A549 (cell line): ENCODE results near the gene RNF175. TPM values are rescaled to one million over a fixed set of nuclear protein-coding genes. Genes with fewer than 3 reads are reported as not detected.

Experiments used
- ATAC-seq, 2 experiments: fragments of 200-7000 bp in 1 of 2; fragments of >200 bp in 1 of 2; cut with Nextera tagmentation in 1 of 2; cut with Tn5 transposase in 1 of 2; 3 replicates each; pipeline versions ENCODE4 v1.8.0 to v1.9.1; 2018 to 2020; ENCODE audit warnings: mild to moderate bottlenecking in 1 of 2, moderate library complexity in 1 of 2
- CTCF ChIA-PET: fragments of 300-600 bp; sonication (Branson Sonifier 250); formaldehyde crosslinking; extraction: SDS; loops from one replicate; lab custom pipeline; 2021; ENCODE audit warnings: antibody characterized with exemption, inconsistent platforms; lab: Yijun Ruan, JAX
- POLR2A ChIA-PET: fragments of 350-600 bp; formaldehyde crosslinking; extraction: SDS; loops from one replicate; lab custom pipeline; 2021; ENCODE audit warnings: antibody characterized with exemption, inconsistent platforms; lab: Yijun Ruan, JAX
- DNase-seq, 2 experiments: peaks; one replicate each; pipeline versions ENCODE4 v3.0.0 to v3.0.0-alpha.2; 2011 to 2016; ENCODE audit warnings: low read depth in 1 of 2, low spot score in 1 of 2
- FAIRE-seq: peaks from 2 replicates; lab custom pipeline; 2011; peaks lifted over from hg19 to GRCh38; lab: Jason Lieb, UNC
- H3K27ac ChIP-seq, 2 experiments: fragments of >200 bp; sonication (Bioruptor Twin); formaldehyde crosslinking; 3 replicates each; pipeline ENCODE4 v1.5.1; 2016 to 2017
- H3K4me1 ChIP-seq: fragments of >200 bp; sonication (Bioruptor Twin); formaldehyde crosslinking; 3 replicates; pipeline ENCODE4 v1.6.1; 2016
- H3K4me2 ChIP-seq: fragments of >200 bp; sonication (Bioruptor Twin); formaldehyde crosslinking; 3 replicates; pipeline ENCODE4 v1.6.1; 2016
- H3K4me3 ChIP-seq: fragments of >200 bp; sonication (Bioruptor Twin); formaldehyde crosslinking; 3 replicates; pipeline ENCODE4 v1.5.1; 2016
- H3K9me3 ChIP-seq: fragments of >200 bp; sonication (Bioruptor Twin); formaldehyde crosslinking; 3 replicates; pipeline ENCODE4 v1.6.1; 2016
- BHLHE40 ChIP-seq: IDR thresholded peaks from 2 replicates; pipeline ENCODE4 v1.6.1; 2012; ENCODE audit warnings: low read depth, low read length, inconsistent platforms
- CBX2 ChIP-seq: fragments of 200-600 bp; sonication (generic); IDR thresholded peaks from 2 replicates; pipeline ENCODE4 v1.6.1; 2016; ENCODE audit warnings: low read depth, mild to moderate bottlenecking, borderline replicate concordance
- CEBPB ChIP-seq, 2 experiments: fragments of >200 bp in 1 of 2; sonication (Bioruptor Twin) in 1 of 2; formaldehyde crosslinking in 1 of 2; IDR thresholded peaks; 2 replicates each; pipeline ENCODE4 v1.6.1; 2012 to 2016
- EP300 ChIP-seq, 2 experiments: fragments of >200 bp; sonication (Bioruptor Twin); formaldehyde crosslinking; IDR thresholded peaks; 2 replicates in 1 of 2; 3 replicates in 1 of 2; pipeline ENCODE4 v1.6.1; 2016 to 2017
- FOSB ChIP-seq: fragments of 250-450 bp; sonication (Bioruptor Pico); IDR thresholded peaks from 2 replicates; pipeline ENCODE4 v1.5.0; 2020; ENCODE audit warnings: mild to moderate bottlenecking, moderate library complexity
- GATA3 ChIP-seq: IDR thresholded peaks from 2 replicates; pipeline ENCODE4 v1.6.1; 2012; ENCODE audit warnings: borderline replicate concordance
- HDAC2 ChIP-seq: fragments of 200-600 bp; sonication (generic); IDR thresholded peaks from 2 replicates; pipeline ENCODE4 v1.6.1; 2016
- HOXB13 ChIP-seq: fragments of 250-450 bp; sonication (Bioruptor Pico); IDR thresholded peaks from 2 replicates; pipeline ENCODE4 v1.5.0; 2020; ENCODE audit warnings: low read depth, mild to moderate bottlenecking, moderate library complexity
- JUN ChIP-seq, 2 experiments: fragments of >200 bp; sonication (Bioruptor Twin); formaldehyde crosslinking; IDR thresholded peaks; 2 replicates in 1 of 2; 3 replicates in 1 of 2; pipeline ENCODE4 v1.6.1; 2016 to 2017
- KDM1A ChIP-seq: fragments of 200-600 bp; sonication (generic); IDR thresholded peaks from 2 replicates; pipeline ENCODE4 v1.6.1; 2016; ENCODE audit warnings: low read depth, mild to moderate bottlenecking
- MAFK ChIP-seq: fragments of 450-650 bp; IDR thresholded peaks from 2 replicates; pipeline ENCODE4 v1.6.1; 2014; ENCODE audit not compliant: partially characterized antibody
- NFE2L2 ChIP-seq: fragments of 150-350 bp; conservative IDR thresholded peaks from 2 replicates; pipeline ENCODE4 v1.6.1; 2014; ENCODE audit warnings: low read length
- NPAS2 ChIP-seq: fragments of 250-450 bp; sonication (Bioruptor Pico); IDR thresholded peaks from 2 replicates; pipeline ENCODE4 v1.8.0; 2022; ENCODE audit warnings: mild to moderate bottlenecking, moderate library complexity, borderline replicate concordance
- PHF8 ChIP-seq: fragments of 200-600 bp; sonication (generic); IDR thresholded peaks from 2 replicates; pipeline ENCODE4 v1.6.1; 2016; ENCODE audit warnings: low read depth, mild to moderate bottlenecking, antibody characterized with exemption, moderate library complexity, borderline replicate concordance
- POLR2A ChIP-seq: IDR thresholded peaks from 2 replicates; pipeline ENCODE4 v1.6.1; 2012; ENCODE audit warnings: mild to moderate bottlenecking, low read length
- RARB ChIP-seq: fragments of 250-450 bp; sonication (Bioruptor Pico); IDR thresholded peaks from 2 replicates; pipeline ENCODE4 v1.8.0; 2021; ENCODE audit warnings: mild to moderate bottlenecking, moderate library complexity
- RFX5 ChIP-seq: fragments of 450-650 bp; IDR thresholded peaks from 2 replicates; pipeline ENCODE4 v1.7.1; 2014; ENCODE audit warnings: antibody characterized with exemption, mild to moderate bottlenecking, moderate library complexity
- TP53 ChIP-seq: fragments of 250-450 bp; sonication (Bioruptor Pico); IDR thresholded peaks from 2 replicates; pipeline ENCODE4 v1.5.0; 2021; ENCODE audit warnings: mild to moderate bottlenecking, moderate library complexity
- ZC3H11A ChIP-seq: fragments of 450-650 bp; IDR thresholded peaks from 2 replicates; pipeline ENCODE4 v1.6.1; 2014; ENCODE audit warnings: antibody characterized with exemption, mild to moderate bottlenecking
- ZNF302 ChIP-seq: fragments of 250-450 bp; sonication (Bioruptor Pico); IDR thresholded peaks from 2 replicates; pipeline ENCODE4 v1.9.0; 2021; ENCODE audit warnings: inconsistent platforms, mild to moderate bottlenecking, moderate library complexity
- ZSCAN20 ChIP-seq: fragments of 250-450 bp; sonication (Bioruptor Pico); IDR thresholded peaks from 2 replicates; pipeline ENCODE4 v1.8.0; 2022; ENCODE audit warnings: mild to moderate bottlenecking, moderate library complexity
- WGBS: methylation state at CpG from one replicate; pipeline ENCODE4 v1.1.6; 2017; ENCODE audit errors: missing lambda C conversion rate; 5-methylcytosine and 5-hydroxymethylcytosine counted together
- polyA plus RNA-seq, 4 experiments: library from polyadenylated mRNA; depleted of rRNA in 3 of 4; stranded (reverse); fragments of >200 nt; fragmentation: RNase III in 1 of 4; extraction: RNeasy Plus Mini Kit Qiagen cat#74134 plus additional on column Dnase treatment in 1 of 4; gene quantifications; 2 replicates in 3 of 4; 3 replicates in 1 of 4; pipeline ENCODE4 v1.2.3, GENCODE V29; 2011 to 2017
- TF ChIP-seq, protein P1 (sequence below): fragments of >200 bp; sonication (Bioruptor Twin); formaldehyde crosslinking; IDR thresholded peaks from 2 replicates; pipeline ENCODE4 v1.6.1; 2016
- TF ChIP-seq, protein P2 (sequence below): IDR thresholded peaks from 2 replicates; pipeline ENCODE4 v1.6.1; 2012
- TF ChIP-seq, protein P3 (sequence below): fragments of >200 bp; sonication (Bioruptor Twin); formaldehyde crosslinking; IDR thresholded peaks from 3 replicates; pipeline ENCODE4 v1.6.1; 2016

Gene RNF175
- polyA plus RNA-seq, 2 of the 4 experiments (the other 2 are of a cell fraction) = not detected

DNA sequence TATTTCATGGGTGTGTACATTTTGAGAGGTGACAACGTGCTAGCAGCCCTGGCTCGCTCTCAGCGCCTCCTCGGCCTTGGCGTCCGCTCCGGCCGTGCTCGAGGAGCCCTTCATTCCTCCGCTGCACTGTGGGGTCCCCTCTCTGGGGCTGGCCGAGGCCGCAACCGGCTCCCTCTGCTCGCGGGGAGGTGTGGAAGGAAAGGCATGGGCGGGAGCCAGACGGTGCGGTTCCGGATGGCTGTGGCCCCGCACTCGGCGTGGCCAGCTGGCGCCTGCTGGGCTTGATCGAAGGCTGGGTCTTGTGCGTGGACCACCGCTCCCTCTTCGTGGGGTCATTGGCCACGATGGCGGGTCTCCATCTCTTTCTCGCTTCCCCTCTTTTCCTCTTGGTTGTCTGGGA is 46.2 kb upstream of the RNF175 start:
- H3K4me3 ChIP-seq = no peak overlapping the region
- no peak for FAIRE-seq
- no peak for DNase-seq
- no peak overlapping the region for H3K27ac ChIP-seq
- H3K9me3 ChIP-seq = no peaks in the 10 kb centered on the region
- H3K4me1 ChIP-seq = no peaks in the 10 kb centered on the region
- ATAC-seq = no peak
- ChIA-PET POLR2A (no interaction called here), CTCF (no interaction called here)
- no peak for TF ChIP-seq GATA3
- TF ChIP-seq, protein P1, sequence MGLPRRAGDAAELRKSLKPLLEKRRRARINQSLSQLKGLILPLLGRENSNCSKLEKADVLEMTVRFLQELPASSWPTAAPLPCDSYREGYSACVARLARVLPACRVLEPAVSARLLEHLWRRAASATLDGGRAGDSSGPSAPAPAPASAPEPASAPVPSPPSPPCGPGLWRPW = no peak
- TF ChIP-seq PHF8 = no peak
- TF ChIP-seq, protein P2, sequence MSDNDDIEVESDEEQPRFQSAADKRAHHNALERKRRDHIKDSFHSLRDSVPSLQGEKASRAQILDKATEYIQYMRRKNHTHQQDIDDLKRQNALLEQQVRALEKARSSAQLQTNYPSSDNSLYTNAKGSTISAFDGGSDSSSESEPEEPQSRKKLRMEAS = no peak
- no peak for TF ChIP-seq BHLHE40
- no peak for TF ChIP-seq ZC3H11A
- TF ChIP-seq ZSCAN20 (CRISPR knock-in tag) = no peak
- no peak for TF ChIP-seq NFE2L2
- TF ChIP-seq KDM1A = no peak
- TF ChIP-seq CBX2 = no peak
- no peak overlapping the region for H3K4me2 ChIP-seq
- 56% methylated on average over 21 of the region's 30 CpGs for WGBS

DNA sequence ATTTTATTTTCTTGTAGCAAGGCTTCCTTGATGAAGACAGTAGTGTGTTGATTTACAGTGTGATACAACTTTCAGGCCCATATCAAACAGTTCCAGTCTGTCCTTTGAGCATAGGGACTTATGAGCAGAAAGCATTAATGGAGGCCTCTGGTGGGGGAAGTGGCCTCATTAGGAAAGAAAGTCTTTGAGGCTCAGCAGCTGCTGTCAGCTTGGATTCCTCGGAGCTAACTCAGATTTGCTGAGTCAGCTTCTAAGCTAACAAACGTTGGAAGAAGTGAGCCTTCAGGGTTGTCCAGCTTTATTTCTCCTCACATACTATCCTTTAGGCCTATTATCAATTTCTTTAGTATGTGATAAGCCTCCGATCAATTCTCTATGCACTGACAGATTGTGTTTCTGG is 44.9 kb upstream of the RNF175 start:
- no peaks in the 10 kb centered on the region for H3K9me3 ChIP-seq
- H3K4me2 ChIP-seq = no peak overlapping the region
- ChIA-PET POLR2A (no interaction called here), CTCF (no interaction called here)
- no peak overlapping the region for H3K27ac ChIP-seq
- TF ChIP-seq RFX5 = no peak
- peak; percentile 94 for TF ChIP-seq MAFK
- FAIRE-seq (no peak), ATAC-seq (no peak), DNase-seq (no peak)
- no peaks in the 10 kb centered on the region for H3K4me1 ChIP-seq
- no peak overlapping the region for H3K4me3 ChIP-seq
- WGBS = 33% methylated on average over 3 of the region's 3 CpGs

DNA sequence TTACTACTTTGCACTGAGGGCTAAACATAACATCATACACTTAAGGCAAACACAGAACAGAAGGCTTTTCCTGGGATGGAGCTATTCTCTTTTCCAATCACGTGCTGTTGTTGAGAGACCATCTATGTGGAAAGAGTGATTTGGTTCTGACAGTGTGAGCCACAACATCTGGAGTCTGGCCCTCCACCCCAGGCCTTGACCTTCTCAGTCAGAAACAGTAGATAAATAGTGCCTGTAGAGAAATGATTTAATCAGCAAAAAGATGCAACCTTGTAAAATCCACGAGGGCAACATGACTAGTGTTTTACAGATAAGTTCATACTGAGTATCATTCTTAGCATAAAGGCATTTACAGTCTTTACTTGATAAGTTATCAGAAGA is 39.9 kb upstream of the RNF175 start:
- no peak overlapping the region for H3K27ac ChIP-seq
- 0% methylated on average over 2 of the region's 2 CpGs for WGBS
- no peak for ATAC-seq
- H3K4me2 ChIP-seq = no peak overlapping the region
- TF ChIP-seq RARB (CRISPR knock-in tag) = no peak
- no peak for TF ChIP-seq NFE2L2
- no peak for TF ChIP-seq HOXB13
- no peak for TF ChIP-seq CEBPB (IDR thresholded peaks at IDR 0.05)
- TF ChIP-seq FOSB (CRISPR knock-in tag) = no peak
- TF ChIP-seq HDAC2 = no peak
- no peak for TF ChIP-seq ZNF302 (CRISPR knock-in tag)
- no peak for TF ChIP-seq BHLHE40
- no peak for TF ChIP-seq JUN (IDR thresholded peaks at IDR 0.05)
- TF ChIP-seq, protein P3, sequence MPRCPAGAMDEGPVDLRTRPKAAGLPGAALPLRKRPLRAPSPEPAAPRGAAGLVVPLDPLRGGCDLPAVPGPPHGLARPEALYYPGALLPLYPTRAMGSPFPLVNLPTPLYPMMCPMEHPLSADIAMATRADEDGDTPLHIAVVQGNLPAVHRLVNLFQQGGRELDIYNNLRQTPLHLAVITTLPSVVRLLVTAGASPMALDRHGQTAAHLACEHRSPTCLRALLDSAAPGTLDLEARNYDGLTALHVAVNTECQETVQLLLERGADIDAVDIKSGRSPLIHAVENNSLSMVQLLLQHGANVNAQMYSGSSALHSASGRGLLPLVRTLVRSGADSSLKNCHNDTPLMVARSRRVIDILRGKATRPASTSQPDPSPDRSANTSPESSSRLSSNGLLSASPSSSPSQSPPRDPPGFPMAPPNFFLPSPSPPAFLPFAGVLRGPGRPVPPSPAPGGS = no peak
- no peak for TF ChIP-seq EP300 (IDR thresholded peaks at IDR 0.05)
- TF ChIP-seq POLR2A = no peak
- no peak for TF ChIP-seq TP53 (CRISPR knock-in tag)
- no peak for TF ChIP-seq NPAS2 (CRISPR knock-in tag)
- TF ChIP-seq, all 56 proteins: peak for 0
- POLR2A ChIA-PET = no interaction called here
- H3K9me3 ChIP-seq = no peaks in the 10 kb centered on the region
- no peak for DNase-seq
- H3K4me1 ChIP-seq = no peaks in the 10 kb centered on the region
- no peak overlapping the region for H3K4me3 ChIP-seq
- CTCF ChIA-PET = interaction anchor here (0.6 kb wide), 1 partner anchor 368 kb away, joined by 4 read pairs; no protein-coding TSS in a partner anchor
- FAIRE-seq = no peak
